GM19099 (cell line): ENCODE data around the gene ANKRA2.

Experiments
- POLR2A ChIP-seq: IDR thresholded peaks from 3 replicates; pipeline ENCODE4 v1.6.1; 2011; ENCODE audit warnings: low read depth; ENCODE audit not compliant: insufficient read length; ENCODE audit errors: extremely low read depth

Gene ANKRA2

DNA sequence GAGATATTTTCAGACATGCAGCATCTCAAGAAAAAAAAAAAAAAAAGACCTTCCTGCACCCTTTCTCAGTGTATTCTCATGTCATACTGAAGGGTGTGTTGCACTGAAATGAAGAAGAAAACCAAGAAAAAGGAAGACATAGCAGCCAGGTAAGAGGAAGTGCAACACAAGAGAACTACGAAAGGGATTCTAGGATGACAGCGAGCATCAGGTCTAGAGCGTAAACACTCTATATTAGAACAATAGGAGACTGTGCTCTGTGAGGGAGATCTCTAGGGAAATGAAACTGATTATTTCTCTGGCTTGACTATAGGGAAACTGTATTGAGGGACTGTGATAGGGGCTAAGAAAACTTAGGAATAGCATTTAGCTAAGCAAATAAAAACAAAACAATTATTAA is 37.2 kb downstream of the ANKRA2 start:
- TF ChIP-seq POLR2A: no peak

GRCh38 chr5:73525606-73526203 is 39.7 kb downstream of the ANKRA2 start:
- no peak for TF ChIP-seq POLR2A

DNA sequence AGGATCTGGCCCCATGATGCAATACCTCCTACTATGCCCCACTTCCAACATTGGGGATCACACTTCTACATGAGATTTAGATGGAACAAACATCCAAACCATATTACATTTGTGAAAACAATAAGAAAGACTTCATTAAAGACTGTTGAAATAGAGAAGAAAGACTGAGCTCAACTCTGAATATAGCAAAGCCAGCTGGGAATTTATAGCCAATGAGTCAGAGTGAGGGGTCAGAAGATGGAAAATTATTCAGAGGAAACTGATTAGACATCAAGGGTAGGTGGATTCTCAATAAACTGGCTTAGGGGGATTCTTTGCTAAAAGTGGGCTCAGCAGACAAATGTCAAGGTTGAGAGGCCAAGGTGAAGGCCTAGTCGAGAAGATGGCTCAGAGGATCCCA is 41.6 kb downstream of the ANKRA2 start:
- no peak for TF ChIP-seq POLR2A

DNA sequence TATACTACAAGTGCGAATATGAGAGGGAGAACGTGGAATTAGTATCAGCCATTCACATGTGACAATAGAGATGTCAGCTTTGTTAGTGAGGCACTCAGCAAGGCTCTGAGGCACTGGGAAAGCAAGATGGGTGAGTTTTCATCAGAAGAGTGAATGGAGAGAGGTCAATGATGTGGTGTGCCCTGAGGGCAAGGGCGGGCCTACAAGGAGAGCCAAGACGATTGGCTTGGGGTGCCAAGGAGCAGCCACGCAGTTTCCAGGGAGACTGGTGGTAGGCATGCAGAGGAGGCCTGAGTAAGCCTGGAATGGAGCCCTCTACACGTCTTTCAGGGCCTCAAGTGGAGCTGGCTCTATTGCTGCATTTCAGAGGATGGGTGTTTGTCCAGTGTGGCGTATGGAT is 42.5 kb downstream of the ANKRA2 start:
- TF ChIP-seq POLR2A: no peak

DNA sequence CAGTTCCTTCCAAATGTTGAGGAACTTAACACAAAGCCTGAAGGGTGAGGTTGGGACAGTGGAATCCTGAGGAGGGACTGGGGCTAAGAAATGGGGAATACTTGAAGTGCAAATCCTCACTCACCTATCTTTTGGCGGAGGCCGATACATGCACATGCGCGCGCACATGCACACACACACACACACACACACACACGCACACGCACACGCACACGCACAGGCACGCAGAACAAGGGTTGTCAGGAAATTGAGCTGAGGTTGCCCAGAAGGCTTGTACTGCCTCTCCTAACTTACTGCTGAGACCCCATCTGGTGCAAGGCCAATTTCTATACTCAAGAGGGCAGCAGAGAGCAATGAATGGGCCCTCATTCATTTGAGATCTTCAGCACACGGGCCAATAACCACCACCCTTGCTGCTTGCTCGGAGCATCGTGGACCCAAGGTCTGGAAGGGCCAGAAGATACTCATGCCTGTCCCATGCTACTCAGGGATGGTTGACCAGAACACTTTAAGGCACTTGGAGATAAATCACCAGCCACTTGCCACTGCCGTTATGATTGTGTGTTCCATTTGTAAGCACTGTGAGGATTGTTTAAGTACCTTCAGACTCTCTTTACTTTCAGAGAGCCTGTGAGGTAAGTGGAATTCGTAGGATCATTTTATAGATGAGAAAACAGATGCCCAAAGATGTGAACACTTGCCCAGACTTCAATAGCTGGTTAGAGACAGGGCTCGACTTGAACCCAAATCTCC is 45.7 kb downstream of the ANKRA2 start:
- no peak for TF ChIP-seq POLR2A

- no peak for TF ChIP-seq POLR2A
Measured at GRCh38 chr5:73515232-73515631, 50.2 kb downstream of the ANKRA2 start.

- TF ChIP-seq POLR2A: no peak
Measured at GRCh38 chr5:73514418-73514817, 51.0 kb downstream of the ANKRA2 start.

GRCh38 chr5:73513996-73514395 is 51.4 kb downstream of the ANKRA2 start:
- TF ChIP-seq POLR2A: no peak

- no peak for TF ChIP-seq POLR2A
Measured at GRCh38 chr5:73507062-73507461, 58.4 kb downstream of the ANKRA2 start.

DNA sequence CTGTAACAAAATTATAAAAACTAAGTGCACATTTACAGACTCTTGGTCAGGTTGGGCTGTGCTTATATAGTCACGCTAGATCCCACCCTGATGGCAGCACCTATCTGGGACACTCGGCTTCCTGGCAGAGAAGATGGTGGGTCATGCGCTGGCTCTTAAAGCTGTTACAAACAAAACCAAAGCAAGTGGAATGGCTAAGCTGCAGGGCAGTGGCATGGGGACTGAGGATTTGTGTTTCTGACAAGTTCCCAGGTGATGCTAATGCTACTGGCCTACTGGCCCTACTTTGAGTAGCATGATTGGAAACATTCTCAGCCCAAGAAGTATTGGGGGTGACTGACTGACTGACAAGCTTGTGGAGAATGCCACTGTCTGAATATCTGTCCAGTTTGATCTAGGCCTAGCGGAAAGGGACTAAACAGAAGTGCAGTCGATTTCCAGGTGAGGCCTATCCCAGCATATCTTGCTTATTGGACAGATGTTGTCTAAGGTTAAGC is 58.9 kb downstream of the ANKRA2 start:
- TF ChIP-seq POLR2A: no peak
